Measurements from ENCODE around the gene NKX6-2. TPM values are rescaled to one million over a fixed set of nuclear protein-coding genes. Genes with fewer than 3 reads are reported as not detected.
"Not testable (repeated sequence)": the region's sequence is repeated elsewhere in the genome, so short reads cannot be mapped to it uniquely, and the experiment has no call there.

Gene NKX6-2
- polyA plus RNA-seq, 4 donors: 5.7 to 10.3 (median 8.3) TPM

GRCh38 chr10:132743196-132743924 is 42.6 kb downstream of the NKX6-2 start:
- DNase-seq (ENCODE audit: low read depth in 4 of 4, low spot score in 2 of 4): not testable (repeated sequence)

- no peak for DNase-seq (ENCODE audit: low read depth in 4 of 4, low spot score in 2 of 4)
Observed at GRCh38 chr10:132742837-132743194, 43.1 kb downstream of the NKX6-2 start.

- DNase-seq (ENCODE audit: low read depth in 4 of 4, low spot score in 2 of 4): no peak
Observed at GRCh38 chr10:132742167-132742836, 43.6 kb downstream of the NKX6-2 start.

- DNase-seq (ENCODE audit: low read depth in 4 of 4, low spot score in 2 of 4): no peak
Observed at GRCh38 chr10:132740588-132740987, 45.4 kb downstream of the NKX6-2 start.

GRCh38 chr10:132739225-132739613 is 46.7 kb downstream of the NKX6-2 start:
- no peak for DNase-seq (ENCODE audit: low read depth in 4 of 4, low spot score in 2 of 4)

GRCh38 chr10:132738454-132739224 is 47.3 kb downstream of the NKX6-2 start:
- DNase-seq (ENCODE audit: low read depth in 4 of 4, low spot score in 2 of 4): no peak

- no peak for DNase-seq (ENCODE audit: low read depth in 4 of 4, low spot score in 2 of 4)
Observed at GRCh38 chr10:132737390-132738048, 48.4 kb downstream of the NKX6-2 start.

- DNase-seq (ENCODE audit: low read depth in 4 of 4, low spot score in 2 of 4): no peak
Observed at GRCh38 chr10:132735923-132736391, 50.0 kb downstream of the NKX6-2 start.

- DNase-seq (ENCODE audit: low read depth in 4 of 4, low spot score in 2 of 4): no peak
Observed at GRCh38 chr10:132735341-132735775, 50.6 kb downstream of the NKX6-2 start.

GRCh38 chr10:132733926-132734325 is 52.0 kb downstream of the NKX6-2 start:
- no peak for DNase-seq (ENCODE audit: low read depth in 4 of 4, low spot score in 2 of 4)

Other genes with a start within 250 kb of the NKX6-2 start
- 10 to 100 TPM; 27.8 to 39.8 (median 34.4) TPM for gene INPP5A, start 248.4 kb downstream of the NKX6-2 start, polyA plus RNA-seq (ENCODE audit: insufficient read length in 4 of 4)
- 10 to 100 TPM in 2 of 4 donors, 1 to 10 TPM in 2; 6.2 to 12.3 (median 9.4) TPM for gene CFAP46, start 156.4 kb upstream of the NKX6-2 start, polyA plus RNA-seq (ENCODE audit: insufficient read length in 4 of 4)